ENCODE results near the gene FGF14.

FGF14 gene

GRCh38 chr13:102250448-102250847 lies 151.4 kb downstream of the FGF14 start:
- Histone ChIP-seq H3K27ac (ENCODE audit: low read length) (no peak overlapping the region), H3K36me3 (ENCODE audit: control insufficient read depth in 1 of 2, insufficient read depth in 2 of 2, low read length in 2 of 2) (no peaks in the 10 kb centered on the region), H3K4me3 (ENCODE audit: low read depth in 1 of 2, low read length in 2 of 2) (no peak overlapping the region), H3K9me3 (ENCODE audit: control insufficient read depth in 1 of 2, low read length in 2 of 2) (no peaks in the 10 kb centered on the region), H3K4me1 (ENCODE audit: control insufficient read depth in 1 of 2, insufficient read depth in 2 of 2, low read length in 2 of 2) (no peaks in the 10 kb centered on the region), H3K27me3 (ENCODE audit: low read depth, low read length) (no peaks in the 10 kb centered on the region)

- Histone ChIP-seq H3K27me3 (ENCODE audit: low read depth, low read length) (no peaks in the 10 kb centered on the region), H3K9me3 (ENCODE audit: control insufficient read depth in 1 of 2, low read length in 2 of 2) (no peaks in the 10 kb centered on the region), H3K36me3 (ENCODE audit: control insufficient read depth in 1 of 2, insufficient read depth in 2 of 2, low read length in 2 of 2) (no peaks in the 10 kb centered on the region), H3K4me3 (ENCODE audit: low read depth in 1 of 2, low read length in 2 of 2) (no peak overlapping the region), H3K4me1 (ENCODE audit: control insufficient read depth in 1 of 2, insufficient read depth in 2 of 2, low read length in 2 of 2) (peaks cover 0 to 5% of the 10 kb centered on the region in 2 donors), H3K27ac (ENCODE audit: low read length) (no peak overlapping the region)
Observed at GRCh38 chr13:102244607-102245227, 157.1 kb downstream of the FGF14 start.

- Histone ChIP-seq H3K4me3 (ENCODE audit: low read depth in 1 of 2, low read length in 2 of 2) (no peak overlapping the region), H3K27ac (ENCODE audit: low read length) (no peak overlapping the region), H3K36me3 (ENCODE audit: control insufficient read depth in 1 of 2, insufficient read depth in 2 of 2, low read length in 2 of 2) (no peaks in the 10 kb centered on the region)
Observed at GRCh38 chr13:102240110-102240509, 161.7 kb downstream of the FGF14 start.

GRCh38 chr13:102237230-102237629 lies 164.6 kb downstream of the FGF14 start:
- no peak overlapping the region for H3K4me3 ChIP-seq (ENCODE audit: low read depth in 1 of 2, low read length in 2 of 2)
- H3K4me1 ChIP-seq (ENCODE audit: control insufficient read depth in 1 of 2, insufficient read depth in 2 of 2, low read length in 2 of 2): peaks cover 0 to 5% of the 10 kb centered on the region in 2 donors
- no peaks in the 10 kb centered on the region for H3K36me3 ChIP-seq (ENCODE audit: control insufficient read depth in 1 of 2, insufficient read depth in 2 of 2, low read length in 2 of 2)
- H3K9me3 ChIP-seq (ENCODE audit: control insufficient read depth in 1 of 2, low read length in 2 of 2): no peaks in the 10 kb centered on the region
- no peak overlapping the region for H3K27ac ChIP-seq (ENCODE audit: low read length)
- no peaks in the 10 kb centered on the region for H3K27me3 ChIP-seq (ENCODE audit: low read depth, low read length)

More at GRCh38 chr13:102240110-102240509, 161.7 kb downstream of the FGF14 start:
- Histone ChIP-seq H3K27me3 (ENCODE audit: low read depth, low read length) (no peaks in the 10 kb centered on the region), H3K9me3 (ENCODE audit: control insufficient read depth in 1 of 2, low read length in 2 of 2) (no peaks in the 10 kb centered on the region), H3K4me1 (ENCODE audit: control insufficient read depth in 1 of 2, insufficient read depth in 2 of 2, low read length in 2 of 2) (peaks cover 0 to 5% of the 10 kb centered on the region in 2 donors)

GRCh38 chr13:102236830-102237229 lies 165.0 kb downstream of the FGF14 start:
- Histone ChIP-seq H3K27me3 (ENCODE audit: low read depth, low read length) (no peaks in the 10 kb centered on the region), H3K27ac (ENCODE audit: low read length) (no peak overlapping the region), H3K9me3 (ENCODE audit: control insufficient read depth in 1 of 2, low read length in 2 of 2) (no peaks in the 10 kb centered on the region), H3K36me3 (ENCODE audit: control insufficient read depth in 1 of 2, insufficient read depth in 2 of 2, low read length in 2 of 2) (no peaks in the 10 kb centered on the region), H3K4me1 (ENCODE audit: control insufficient read depth in 1 of 2, insufficient read depth in 2 of 2, low read length in 2 of 2) (peaks cover 0 to 4% of the 10 kb centered on the region in 2 donors), H3K4me3 (ENCODE audit: low read depth in 1 of 2, low read length in 2 of 2) (no peak overlapping the region)

- no peaks in the 10 kb centered on the region for H3K36me3 ChIP-seq (ENCODE audit: control insufficient read depth in 1 of 2, insufficient read depth in 2 of 2, low read length in 2 of 2)
- H3K27ac ChIP-seq (ENCODE audit: low read length): no peak overlapping the region
- H3K4me3 ChIP-seq (ENCODE audit: low read depth in 1 of 2, low read length in 2 of 2): no peak overlapping the region
- H3K4me1 ChIP-seq (ENCODE audit: control insufficient read depth in 1 of 2, insufficient read depth in 2 of 2, low read length in 2 of 2): no peaks in the 10 kb centered on the region
- H3K9me3 ChIP-seq (ENCODE audit: control insufficient read depth in 1 of 2, low read length in 2 of 2): no peaks in the 10 kb centered on the region
- H3K27me3 ChIP-seq (ENCODE audit: low read depth, low read length): no peaks in the 10 kb centered on the region
Observed at GRCh38 chr13:102236341-102236740, 165.5 kb downstream of the FGF14 start.

- no peak overlapping the region for H3K27ac ChIP-seq (ENCODE audit: low read length)
- H3K36me3 ChIP-seq (ENCODE audit: control insufficient read depth in 1 of 2, insufficient read depth in 2 of 2, low read length in 2 of 2): no peaks in the 10 kb centered on the region
Observed at GRCh38 chr13:102235689-102236088, 166.2 kb downstream of the FGF14 start.

GRCh38 chr13:102234618-102235017 lies 167.2 kb downstream of the FGF14 start:
- Histone ChIP-seq H3K27ac (ENCODE audit: low read length) (no peak overlapping the region), H3K36me3 (ENCODE audit: control insufficient read depth in 1 of 2, insufficient read depth in 2 of 2, low read length in 2 of 2) (no peaks in the 10 kb centered on the region), H3K4me3 (ENCODE audit: low read depth in 1 of 2, low read length in 2 of 2) (no peak overlapping the region), H3K4me1 (ENCODE audit: control insufficient read depth in 1 of 2, insufficient read depth in 2 of 2, low read length in 2 of 2) (no peaks in the 10 kb centered on the region), H3K9me3 (ENCODE audit: control insufficient read depth in 1 of 2, low read length in 2 of 2) (no peaks in the 10 kb centered on the region), H3K27me3 (ENCODE audit: low read depth, low read length) (no peaks in the 10 kb centered on the region)

More at GRCh38 chr13:102235689-102236088, 166.2 kb downstream of the FGF14 start:
- no peak overlapping the region for H3K4me3 ChIP-seq (ENCODE audit: low read depth in 1 of 2, low read length in 2 of 2)
- H3K9me3 ChIP-seq (ENCODE audit: control insufficient read depth in 1 of 2, low read length in 2 of 2): no peaks in the 10 kb centered on the region
- H3K27me3 ChIP-seq (ENCODE audit: low read depth, low read length): no peaks in the 10 kb centered on the region
- no peaks in the 10 kb centered on the region for H3K4me1 ChIP-seq (ENCODE audit: control insufficient read depth in 1 of 2, insufficient read depth in 2 of 2, low read length in 2 of 2)

- H3K27me3 ChIP-seq (ENCODE audit: low read depth, low read length): no peaks in the 10 kb centered on the region
- H3K27ac ChIP-seq (ENCODE audit: low read length): no peak overlapping the region
- H3K9me3 ChIP-seq (ENCODE audit: control insufficient read depth in 1 of 2, low read length in 2 of 2): no peaks in the 10 kb centered on the region
- no peaks in the 10 kb centered on the region for H3K36me3 ChIP-seq (ENCODE audit: control insufficient read depth in 1 of 2, insufficient read depth in 2 of 2, low read length in 2 of 2)
- no peak overlapping the region for H3K4me3 ChIP-seq (ENCODE audit: low read depth in 1 of 2, low read length in 2 of 2)
- H3K4me1 ChIP-seq (ENCODE audit: control insufficient read depth in 1 of 2, insufficient read depth in 2 of 2, low read length in 2 of 2): no peaks in the 10 kb centered on the region
Observed at GRCh38 chr13:102233566-102234208, 168.2 kb downstream of the FGF14 start.

GRCh38 chr13:102231479-102231878 lies 170.4 kb downstream of the FGF14 start:
- Histone ChIP-seq H3K4me3 (ENCODE audit: low read depth in 1 of 2, low read length in 2 of 2) (no peak overlapping the region), H3K36me3 (ENCODE audit: control insufficient read depth in 1 of 2, insufficient read depth in 2 of 2, low read length in 2 of 2) (no peaks in the 10 kb centered on the region), H3K27ac (ENCODE audit: low read length) (no peak overlapping the region), H3K9me3 (ENCODE audit: control insufficient read depth in 1 of 2, low read length in 2 of 2) (no peaks in the 10 kb centered on the region), H3K4me1 (ENCODE audit: control insufficient read depth in 1 of 2, insufficient read depth in 2 of 2, low read length in 2 of 2) (no peaks in the 10 kb centered on the region), H3K27me3 (ENCODE audit: low read depth, low read length) (no peaks in the 10 kb centered on the region)

GRCh38 chr13:102227741-102228140 lies 174.1 kb downstream of the FGF14 start:
- Histone ChIP-seq H3K27ac (ENCODE audit: low read length) (no peak overlapping the region), H3K4me3 (ENCODE audit: low read depth in 1 of 2, low read length in 2 of 2) (no peak overlapping the region), H3K4me1 (ENCODE audit: control insufficient read depth in 1 of 2, insufficient read depth in 2 of 2, low read length in 2 of 2) (no peaks in the 10 kb centered on the region), H3K36me3 (ENCODE audit: control insufficient read depth in 1 of 2, insufficient read depth in 2 of 2, low read length in 2 of 2) (no peaks in the 10 kb centered on the region), H3K27me3 (ENCODE audit: low read depth, low read length) (no peaks in the 10 kb centered on the region), H3K9me3 (ENCODE audit: control insufficient read depth in 1 of 2, low read length in 2 of 2) (no peaks in the 10 kb centered on the region)

GRCh38 chr13:102226591-102226990 lies 175.3 kb downstream of the FGF14 start:
- no peak overlapping the region for H3K27ac ChIP-seq (ENCODE audit: low read length)
- H3K4me3 ChIP-seq (ENCODE audit: low read depth in 1 of 2, low read length in 2 of 2): no peak overlapping the region
- no peaks in the 10 kb centered on the region for H3K4me1 ChIP-seq (ENCODE audit: control insufficient read depth in 1 of 2, insufficient read depth in 2 of 2, low read length in 2 of 2)
- H3K36me3 ChIP-seq (ENCODE audit: control insufficient read depth in 1 of 2, insufficient read depth in 2 of 2, low read length in 2 of 2): no peaks in the 10 kb centered on the region
- H3K9me3 ChIP-seq (ENCODE audit: control insufficient read depth in 1 of 2, low read length in 2 of 2): no peaks in the 10 kb centered on the region
- no peaks in the 10 kb centered on the region for H3K27me3 ChIP-seq (ENCODE audit: low read depth, low read length)

Measured in muscle layer of duodenum (tissue), 2 donors.